H9 (cell line): ENCODE measurements around the gene HEBP2. TPM values are rescaled to one million over a fixed set of nuclear protein-coding genes. Genes with fewer than 3 reads are reported as not detected.

Experiments used
- DNase-seq: peaks from one replicate; pipeline ENCODE4 v3.0.0-alpha.2; 2017
- H2AFZ ChIP-seq: one replicate; pipeline ENCODE4 v1.6.1; 2013; ENCODE audit warnings: mild to moderate bottlenecking, low read length, control low read depth, moderate library complexity
- H2AK5ac ChIP-seq: 2 replicates; pipeline ENCODE4 v1.6.1; 2013; ENCODE audit warnings: low read length, control low read depth, mixed read lengths; ENCODE audit not compliant: insufficient read length
- H2BK120ac ChIP-seq: one replicate; pipeline ENCODE4 v1.6.1; 2013; ENCODE audit warnings: low read depth, mild to moderate bottlenecking, low read length, control low read depth, inconsistent platforms; ENCODE audit not compliant: poor library complexity, severe bottlenecking
- H2BK12ac ChIP-seq: 2 replicates; pipeline ENCODE4 v1.6.1; 2013; ENCODE audit warnings: low read length, control low read depth, mixed read lengths, low read depth; ENCODE audit not compliant: insufficient read length
- H2BK15ac ChIP-seq: 2 replicates; pipeline ENCODE4 v1.6.1; 2013; ENCODE audit warnings: low read depth, low read length, control low read depth
- H2BK20ac ChIP-seq: one replicate; pipeline ENCODE4 v1.6.1; 2013; ENCODE audit warnings: low read depth, mild to moderate bottlenecking, low read length, control low read depth, inconsistent platforms; ENCODE audit not compliant: poor library complexity, severe bottlenecking
- H2BK5ac ChIP-seq: 2 replicates; pipeline ENCODE4 v1.6.1; 2013; ENCODE audit warnings: low read length, control low read depth, mixed read lengths; ENCODE audit not compliant: insufficient read length
- H3K14ac ChIP-seq: 2 replicates; pipeline ENCODE4 v1.6.1; 2013; ENCODE audit warnings: low read length, control low read depth; ENCODE audit not compliant: insufficient read depth
- H3K18ac ChIP-seq: 2 replicates; pipeline ENCODE4 v1.6.1; 2013; ENCODE audit warnings: low read depth, mild to moderate bottlenecking, mixed read lengths, low read length, control low read depth; ENCODE audit not compliant: insufficient read length
- H3K23ac ChIP-seq: 2 replicates; pipeline ENCODE4 v1.6.1; 2013; ENCODE audit warnings: low read length, control low read depth, mixed read lengths, low read depth; ENCODE audit not compliant: insufficient read length
- H3K23me2 ChIP-seq: 2 replicates; pipeline ENCODE4 v1.6.1; 2013; ENCODE audit warnings: low read depth, mild to moderate bottlenecking, mixed read lengths, low read length, control low read depth; ENCODE audit not compliant: insufficient read length, poor library complexity, severe bottlenecking
- H3K27ac ChIP-seq: 2 replicates; pipeline ENCODE4 v1.5.1; 2013; ENCODE audit warnings: low read length, control low read depth, mixed read lengths, low read depth; ENCODE audit not compliant: insufficient read length
- H3K27me3 ChIP-seq: 2 replicates; pipeline ENCODE4 v1.6.1; 2013; ENCODE audit warnings: low read length, control low read depth, inconsistent platforms; ENCODE audit not compliant: insufficient read depth
- H3K4ac ChIP-seq: 2 replicates; pipeline ENCODE4 v1.6.1; 2013; ENCODE audit warnings: low read depth, mild to moderate bottlenecking, control low read depth, inconsistent platforms, low read length, moderate library complexity
- H3K4me1 ChIP-seq: 2 replicates; pipeline ENCODE4 v1.6.1; 2013; ENCODE audit warnings: low read length, control low read depth, inconsistent platforms; ENCODE audit not compliant: insufficient read depth
- H3K4me2 ChIP-seq: 2 replicates; pipeline ENCODE4 v1.6.1; 2013; ENCODE audit warnings: low read length, control low read depth, mixed read lengths; ENCODE audit not compliant: insufficient read length, insufficient read depth
- H3K56ac ChIP-seq: 2 replicates; pipeline ENCODE4 v1.6.1; 2013; ENCODE audit warnings: low read depth, mild to moderate bottlenecking, mixed read lengths, low read length, control low read depth; ENCODE audit not compliant: insufficient read length
- H3K79me1 ChIP-seq: 2 replicates; pipeline ENCODE4 v1.6.1; 2013; ENCODE audit warnings: low read depth, mild to moderate bottlenecking, moderate library complexity, low read length, control low read depth, inconsistent platforms; ENCODE audit not compliant: insufficient read depth, poor library complexity, severe bottlenecking
- H3K79me2 ChIP-seq: 2 replicates; pipeline ENCODE4 v1.6.1; 2013; ENCODE audit warnings: low read length, control low read depth, inconsistent platforms; ENCODE audit not compliant: insufficient read depth
- H3K9ac ChIP-seq: 2 replicates; pipeline ENCODE4 v1.6.1; 2013; ENCODE audit warnings: low read length, control low read depth, mixed read lengths; ENCODE audit not compliant: insufficient read length; ENCODE audit errors: extremely low read depth
- H3K9me3 ChIP-seq: one replicate; pipeline ENCODE4 v1.6.1; 2013; ENCODE audit warnings: low read depth, low read length, inconsistent platforms; ENCODE audit not compliant: control insufficient read depth
- H3T11ph ChIP-seq: one replicate; pipeline ENCODE4 v1.6.1; 2013; ENCODE audit warnings: mild to moderate bottlenecking, low read length, control low read depth, inconsistent platforms
- H4K20me1 ChIP-seq: one replicate; pipeline ENCODE4 v1.6.1; 2013; ENCODE audit not compliant: control insufficient read depth, insufficient read length, insufficient read depth
- H4K5ac ChIP-seq: 2 replicates; pipeline ENCODE4 v1.6.1; 2013; ENCODE audit warnings: low read depth, mild to moderate bottlenecking, mixed read lengths, low read length, control low read depth; ENCODE audit not compliant: insufficient read length
- H4K8ac ChIP-seq: replicated peaks from 2 replicates; pipeline ENCODE4 v1.6.1; 2013; ENCODE audit warnings: low read length, control low read depth, mixed read lengths, low read depth; ENCODE audit not compliant: insufficient read length
- H4K91ac ChIP-seq: 2 replicates; pipeline ENCODE4 v1.6.1; 2013; ENCODE audit warnings: low read depth, mild to moderate bottlenecking, moderate library complexity, mixed read lengths, low read length, control low read depth; ENCODE audit not compliant: insufficient read length
- H3K27ac Mint-ChIP-seq, 3 experiments: 2 replicates in 2 of 3; 3 replicates in 1 of 3; pipeline ENCODE4 v1.8.0; 2020 to 2021; ENCODE audit warnings: mixed read lengths in 3 of 3, mild to moderate bottlenecking in 1 of 3, moderate library complexity in 1 of 3
- H3K27me3 Mint-ChIP-seq: 2 replicates; pipeline ENCODE4 v1.8.0; 2021; ENCODE audit warnings: low read depth, mild to moderate bottlenecking, moderate library complexity, mixed read lengths
- H3K36me3 Mint-ChIP-seq, 3 experiments: 2 replicates in 2 of 3; 3 replicates in 1 of 3; pipeline ENCODE4 v1.8.0; 2020 to 2021; ENCODE audit warnings: low read depth in 3 of 3, mixed read lengths in 3 of 3; ENCODE audit not compliant: insufficient read depth in 1 of 3
- H3K4me1 Mint-ChIP-seq, 2 experiments: 2 replicates each; pipeline ENCODE4 v1.8.0; 2020; ENCODE audit warnings: mixed read lengths in 2 of 2
- H3K4me3 Mint-ChIP-seq, 2 experiments: 2 replicates in 1 of 2; 3 replicates in 1 of 2; pipeline ENCODE4 v1.8.0; 2020 to 2021; ENCODE audit warnings: mild to moderate bottlenecking in 2 of 2, mixed read lengths in 2 of 2, moderate library complexity in 1 of 2
- H3K9me3 Mint-ChIP-seq, 2 experiments: 2 replicates in 1 of 2; 3 replicates in 1 of 2; pipeline ENCODE4 v1.8.0; 2020; ENCODE audit warnings: mild to moderate bottlenecking in 2 of 2, mixed read lengths in 2 of 2, moderate library complexity in 1 of 2
- total RNA-seq: library from RNA; stranded (reverse); gene quantifications from 2 replicates; pipeline ENCODE4 v1.2.1, GENCODE V29; 2021
- TF ChIP-seq, protein P1 (sequence below): fragments of 200-600 bp; sonication (generic); conservative IDR thresholded peaks from 3 replicates; pipeline ENCODE4 v1.8.0; 2021; ENCODE audit warnings: antibody characterized with exemption, mild to moderate bottlenecking

Gene HEBP2
- total RNA-seq, 1 experiment from 2014 or later = 57.8 TPM

DNA sequence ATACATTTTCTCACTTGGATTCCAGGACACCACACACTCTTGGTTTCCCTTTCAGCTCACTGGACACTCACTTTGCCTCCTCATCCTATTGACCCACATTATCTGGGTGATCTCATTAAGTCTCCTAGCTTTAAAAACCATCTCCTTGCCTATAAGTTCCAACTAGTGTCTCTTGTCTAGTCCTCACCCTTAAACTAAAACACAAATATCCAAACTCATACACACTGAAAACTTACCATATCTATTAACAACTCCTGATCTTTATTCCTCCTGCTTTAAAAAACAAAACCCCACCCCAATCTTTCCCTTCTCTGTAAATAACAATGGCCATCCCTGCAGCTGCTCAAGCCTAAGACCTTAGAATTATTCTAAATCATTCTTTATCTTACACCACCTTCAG is 29.8 kb upstream of the HEBP2 start:
- Histone ChIP-seq H2BK20ac (no peak overlapping the region), H3K23me2 (no peaks in the 10 kb centered on the region), H3K23ac (no peak overlapping the region), H3K27me3 (no peaks in the 10 kb centered on the region), H4K5ac (no peak overlapping the region), H3K4me1 (peaks cover 2% of the 10 kb centered on the region; the same call in 1 of the 2 replicates), H2BK15ac (no peak overlapping the region), H3K4me2 (no peak overlapping the region), H2AFZ (no peak overlapping the region), H2AK5ac (no peak overlapping the region), H3K79me1 (no peaks in the 10 kb centered on the region), H3K9ac (no peak overlapping the region), H4K91ac (no peak overlapping the region), H3K4ac (no peak overlapping the region), H3K27ac (no peak overlapping the region), H3K79me2 (no peaks in the 10 kb centered on the region), H4K8ac (no peak overlapping the region), H3T11ph (no peak overlapping the region), H2BK120ac (no peak overlapping the region), H2BK5ac (no peak overlapping the region), H3K9me3 (no peaks in the 10 kb centered on the region), H3K14ac (no peak overlapping the region), H3K18ac (no peak overlapping the region), H4K20me1 (no peaks in the 10 kb centered on the region), H2BK12ac (no peak overlapping the region), H3K56ac (no peak overlapping the region)
- H3K27me3 Mint-ChIP-seq = no peaks in the 10 kb centered on the region
- no peak overlapping the region for H3K27ac Mint-ChIP-seq
- no peak for DNase-seq
- no peaks in the 10 kb centered on the region for H3K36me3 Mint-ChIP-seq
- H3K9me3 Mint-ChIP-seq = no peaks in the 10 kb centered on the region
- H3K4me1 Mint-ChIP-seq = peaks cover 21 to 27% of the 10 kb centered on the region in 2 experiments
- TF ChIP-seq, protein P1, sequence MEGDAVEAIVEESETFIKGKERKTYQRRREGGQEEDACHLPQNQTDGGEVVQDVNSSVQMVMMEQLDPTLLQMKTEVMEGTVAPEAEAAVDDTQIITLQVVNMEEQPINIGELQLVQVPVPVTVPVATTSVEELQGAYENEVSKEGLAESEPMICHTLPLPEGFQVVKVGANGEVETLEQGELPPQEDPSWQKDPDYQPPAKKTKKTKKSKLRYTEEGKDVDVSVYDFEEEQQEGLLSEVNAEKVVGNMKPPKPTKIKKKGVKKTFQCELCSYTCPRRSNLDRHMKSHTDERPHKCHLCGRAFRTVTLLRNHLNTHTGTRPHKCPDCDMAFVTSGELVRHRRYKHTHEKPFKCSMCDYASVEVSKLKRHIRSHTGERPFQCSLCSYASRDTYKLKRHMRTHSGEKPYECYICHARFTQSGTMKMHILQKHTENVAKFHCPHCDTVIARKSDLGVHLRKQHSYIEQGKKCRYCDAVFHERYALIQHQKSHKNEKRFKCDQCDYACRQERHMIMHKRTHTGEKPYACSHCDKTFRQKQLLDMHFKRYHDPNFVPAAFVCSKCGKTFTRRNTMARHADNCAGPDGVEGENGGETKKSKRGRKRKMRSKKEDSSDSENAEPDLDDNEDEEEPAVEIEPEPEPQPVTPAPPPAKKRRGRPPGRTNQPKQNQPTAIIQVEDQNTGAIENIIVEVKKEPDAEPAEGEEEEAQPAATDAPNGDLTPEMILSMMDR = no peak
- no peak overlapping the region for H3K4me3 Mint-ChIP-seq
